Vagina (tissue), 2 donors: ENCODE results near the gene SRGAP3.

Experiments used
- POLR2AphosphoS5 ChIP-seq, 2 donors: sonication (generic); formaldehyde crosslinking; IDR thresholded peaks; one replicate each; pipeline ENCODE4 v1.9.0; 2017; ENCODE audit warnings: antibody characterized with exemption in 2 of 2, mild to moderate bottlenecking in 2 of 2, low read depth in 1 of 2; ENCODE audit not compliant: insufficient read depth in 1 of 2
- TF ChIP-seq, protein P1 (sequence below), 3 experiments: fragments of 450-650 bp in 2 of 3; fragments of 200-600 bp in 1 of 3; sonication (generic) in 1 of 3; IDR thresholded peaks; one replicate each; pipeline ENCODE4 v1.5.1; 2017 to 2019; ENCODE audit warnings: antibody characterized with exemption in 3 of 3, mild to moderate bottlenecking in 2 of 3, moderate library complexity in 2 of 3

DNA sequence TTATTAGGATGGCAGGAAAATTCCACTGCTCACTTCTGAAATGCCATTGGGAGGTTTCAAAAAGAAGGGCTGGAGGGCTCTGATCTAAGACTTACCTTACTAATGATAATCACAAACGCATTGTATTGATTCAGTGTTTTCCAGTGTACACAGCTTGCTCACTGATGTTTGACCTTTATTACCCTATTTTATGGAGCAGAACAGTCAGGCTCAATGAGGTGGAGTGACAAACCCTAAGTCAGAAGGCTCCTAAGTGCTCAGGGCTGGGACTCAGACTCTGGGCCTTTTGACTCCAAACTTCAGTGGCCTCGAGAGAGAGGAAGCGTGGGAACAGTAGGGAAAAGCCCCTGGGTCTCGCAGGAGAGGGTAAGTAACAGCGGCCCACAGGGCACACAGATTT is 265.9 kb downstream of the SRGAP3 start:
- TF ChIP-seq, protein P1, sequence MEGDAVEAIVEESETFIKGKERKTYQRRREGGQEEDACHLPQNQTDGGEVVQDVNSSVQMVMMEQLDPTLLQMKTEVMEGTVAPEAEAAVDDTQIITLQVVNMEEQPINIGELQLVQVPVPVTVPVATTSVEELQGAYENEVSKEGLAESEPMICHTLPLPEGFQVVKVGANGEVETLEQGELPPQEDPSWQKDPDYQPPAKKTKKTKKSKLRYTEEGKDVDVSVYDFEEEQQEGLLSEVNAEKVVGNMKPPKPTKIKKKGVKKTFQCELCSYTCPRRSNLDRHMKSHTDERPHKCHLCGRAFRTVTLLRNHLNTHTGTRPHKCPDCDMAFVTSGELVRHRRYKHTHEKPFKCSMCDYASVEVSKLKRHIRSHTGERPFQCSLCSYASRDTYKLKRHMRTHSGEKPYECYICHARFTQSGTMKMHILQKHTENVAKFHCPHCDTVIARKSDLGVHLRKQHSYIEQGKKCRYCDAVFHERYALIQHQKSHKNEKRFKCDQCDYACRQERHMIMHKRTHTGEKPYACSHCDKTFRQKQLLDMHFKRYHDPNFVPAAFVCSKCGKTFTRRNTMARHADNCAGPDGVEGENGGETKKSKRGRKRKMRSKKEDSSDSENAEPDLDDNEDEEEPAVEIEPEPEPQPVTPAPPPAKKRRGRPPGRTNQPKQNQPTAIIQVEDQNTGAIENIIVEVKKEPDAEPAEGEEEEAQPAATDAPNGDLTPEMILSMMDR (IDR thresholded peaks at IDR 0.05) = no peak
- no peak for TF ChIP-seq POLR2AphosphoS5 (IDR thresholded peaks at IDR 0.05; ENCODE audit: insufficient read depth in 1 of 2, low read depth in 1 of 2)
